Measurements from ENCODE around the gene DHDH. TPM values are rescaled to one million over a fixed set of nuclear protein-coding genes. Genes with fewer than 3 reads are reported as not detected.

Gene DHDH
- total RNA-seq, 6 donors from 2014 or later, result 1.9 to 6.3 (median 2.8) TPM

DNA sequence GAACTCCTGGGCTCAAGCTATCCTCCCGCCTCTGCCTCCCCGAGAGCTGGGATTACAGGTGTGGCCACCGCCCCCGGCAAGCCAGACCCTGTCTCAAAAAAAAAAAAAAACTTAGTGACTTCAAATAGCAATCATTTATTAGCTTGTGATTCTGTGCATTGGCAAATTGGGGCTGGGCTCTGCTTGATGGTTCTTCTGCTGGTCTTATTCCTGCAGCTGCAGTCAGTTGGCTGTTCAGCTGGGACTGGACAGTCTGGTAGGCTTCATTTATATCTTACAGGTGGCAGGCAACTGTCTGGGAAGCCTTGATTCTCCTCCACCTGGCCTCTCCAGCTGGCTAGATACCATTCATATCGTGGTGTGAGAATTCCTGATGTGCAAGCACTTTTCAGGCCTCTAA, 7.4 kb downstream of the DHDH start:
- Histone ChIP-seq H3K27ac (no peak overlapping the region), H3K4me3 (no peak overlapping the region), H3K27me3 (no peaks in the 10 kb centered on the region), H3K36me3 (no peaks in the 10 kb centered on the region), H3K4me1 (no peaks in the 10 kb centered on the region), H3K9me3 (peaks cover 3 to 10% (median 9%) of the 10 kb centered on the region in 4 donors)
- DNase-seq, result no peak
- ATAC-seq (ENCODE audit: low FRiP score in 2 of 2), result no peak
- no peak for TF ChIP-seq EP300 (IDR thresholded peaks at IDR 0.05)
- TF ChIP-seq POLR2A (IDR thresholded peaks at IDR 0.05), result no peak
- TF ChIP-seq, protein P1, sequence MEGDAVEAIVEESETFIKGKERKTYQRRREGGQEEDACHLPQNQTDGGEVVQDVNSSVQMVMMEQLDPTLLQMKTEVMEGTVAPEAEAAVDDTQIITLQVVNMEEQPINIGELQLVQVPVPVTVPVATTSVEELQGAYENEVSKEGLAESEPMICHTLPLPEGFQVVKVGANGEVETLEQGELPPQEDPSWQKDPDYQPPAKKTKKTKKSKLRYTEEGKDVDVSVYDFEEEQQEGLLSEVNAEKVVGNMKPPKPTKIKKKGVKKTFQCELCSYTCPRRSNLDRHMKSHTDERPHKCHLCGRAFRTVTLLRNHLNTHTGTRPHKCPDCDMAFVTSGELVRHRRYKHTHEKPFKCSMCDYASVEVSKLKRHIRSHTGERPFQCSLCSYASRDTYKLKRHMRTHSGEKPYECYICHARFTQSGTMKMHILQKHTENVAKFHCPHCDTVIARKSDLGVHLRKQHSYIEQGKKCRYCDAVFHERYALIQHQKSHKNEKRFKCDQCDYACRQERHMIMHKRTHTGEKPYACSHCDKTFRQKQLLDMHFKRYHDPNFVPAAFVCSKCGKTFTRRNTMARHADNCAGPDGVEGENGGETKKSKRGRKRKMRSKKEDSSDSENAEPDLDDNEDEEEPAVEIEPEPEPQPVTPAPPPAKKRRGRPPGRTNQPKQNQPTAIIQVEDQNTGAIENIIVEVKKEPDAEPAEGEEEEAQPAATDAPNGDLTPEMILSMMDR (IDR thresholded peaks at IDR 0.05), result no peak
- TF ChIP-seq POLR2AphosphoS5 (IDR thresholded peaks at IDR 0.05), result no peak
- WGBS, 2 donors, result 94 to 98% methylated on average over 5 of the region's 5 CpGs

DNA sequence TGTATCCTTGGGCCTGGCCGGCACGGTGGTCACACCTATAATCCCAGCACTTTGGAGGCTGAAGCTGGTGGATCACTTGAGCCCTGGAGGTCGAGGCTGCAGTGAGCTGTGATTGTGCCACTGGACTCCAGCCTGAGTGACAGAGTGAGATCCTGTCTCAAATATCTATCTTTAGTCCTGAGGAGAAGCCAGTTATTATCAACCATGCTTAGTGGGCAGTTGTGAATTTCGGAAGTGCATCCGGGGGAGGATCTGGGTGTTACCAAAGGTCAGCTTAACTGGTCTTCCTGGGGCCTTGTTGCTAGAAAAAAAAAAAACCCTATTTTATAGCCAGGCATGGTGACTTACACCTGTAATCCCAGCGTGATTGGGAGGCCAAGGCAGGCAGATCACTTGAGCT, 9.6 kb downstream of the DHDH start:
- Histone ChIP-seq H3K36me3 (no peaks in the 10 kb centered on the region), H3K4me1 (no peaks in the 10 kb centered on the region), H3K27ac (no peak overlapping the region), H3K9me3 (peaks cover 3 to 16% (median 9%) of the 10 kb centered on the region in 4 donors), H3K27me3 (no peaks in the 10 kb centered on the region), H3K4me3 (no peak overlapping the region)
- TF ChIP-seq POLR2AphosphoS5 (IDR thresholded peaks at IDR 0.05) (no peak), POLR2A (IDR thresholded peaks at IDR 0.05) (no peak), EP300 (IDR thresholded peaks at IDR 0.05) (no peak)
- TF ChIP-seq, protein P1 (IDR thresholded peaks at IDR 0.05), result no peak
- no peak for DNase-seq
- WGBS, 2 donors, result 90 to 95% methylated on average over 6 of the region's 6 CpGs
- no peak for ATAC-seq (ENCODE audit: low FRiP score in 2 of 2)

DNA sequence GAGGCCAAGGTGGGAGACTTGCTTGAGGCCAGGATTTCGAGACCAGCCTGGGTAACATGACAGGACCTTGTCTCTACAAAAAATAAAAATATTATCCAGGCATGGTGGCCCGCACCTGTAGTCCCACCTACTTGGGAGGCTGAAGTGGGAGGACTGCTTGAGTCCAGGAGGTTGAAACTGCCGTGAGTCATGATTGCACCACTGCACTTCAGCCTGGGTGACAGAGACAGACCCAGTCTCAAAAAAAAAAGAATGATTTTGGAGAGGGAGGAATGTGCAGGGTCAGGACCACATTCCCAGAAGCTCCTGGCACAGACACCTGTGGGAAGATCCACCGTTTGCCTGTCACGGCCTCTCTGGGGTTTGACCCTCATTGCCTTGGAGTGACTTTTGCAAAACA, 11.9 kb downstream of the DHDH start:
- no peaks in the 10 kb centered on the region for H3K36me3 ChIP-seq
- H3K4me1 ChIP-seq, result no peaks in the 10 kb centered on the region
- DNase-seq, result no peak
- no peaks in the 10 kb centered on the region for H3K27me3 ChIP-seq
- H3K4me3 ChIP-seq, result no peak overlapping the region
- no peak for ATAC-seq (ENCODE audit: low FRiP score in 2 of 2)
- no peak overlapping the region for H3K27ac ChIP-seq
- TF ChIP-seq POLR2A (IDR thresholded peaks at IDR 0.05), result no peak
- TF ChIP-seq, protein P1 (IDR thresholded peaks at IDR 0.05), result no peak
- TF ChIP-seq POLR2AphosphoS5 (IDR thresholded peaks at IDR 0.05), result no peak
- TF ChIP-seq EP300 (IDR thresholded peaks at IDR 0.05), result no peak
- WGBS, 2 donors, result 82 to 86% methylated on average over 5 of the region's 5 CpGs
- peaks cover 3 to 16% (median 8%) of the 10 kb centered on the region in 4 donors for H3K9me3 ChIP-seq

DNA sequence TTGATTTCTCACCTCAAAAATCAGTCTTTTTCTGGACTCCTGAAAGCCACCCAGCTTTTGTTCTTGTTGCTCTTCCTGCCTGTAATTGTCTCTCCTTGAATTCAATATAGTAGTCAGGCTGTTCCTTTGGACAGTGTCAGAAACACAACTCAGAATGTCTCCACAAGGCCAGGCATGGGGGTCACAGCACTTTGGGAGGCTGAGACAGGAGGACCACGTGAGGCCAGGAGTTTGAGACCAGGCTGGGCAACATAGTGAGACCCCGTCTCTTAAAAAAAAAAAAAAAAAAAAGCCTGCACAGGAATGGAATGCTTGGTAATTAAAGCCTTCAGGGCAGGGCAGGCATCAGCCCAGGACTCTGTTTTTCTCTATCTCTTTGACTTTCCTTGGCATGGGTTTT, 12.3 kb downstream of the DHDH start:
- Histone ChIP-seq H3K36me3 (no peaks in the 10 kb centered on the region), H3K4me1 (no peaks in the 10 kb centered on the region), H3K27me3 (no peaks in the 10 kb centered on the region), H3K27ac (no peak overlapping the region), H3K9me3 (peaks cover 2 to 12% (median 4%) of the 10 kb centered on the region in 4 donors), H3K4me3 (no peak overlapping the region)
- ATAC-seq (ENCODE audit: low FRiP score in 2 of 2) (no peak), DNase-seq (no peak)
- 81 to 93% methylated on average over 2 of the region's 2 CpGs for WGBS, 2 donors
- TF ChIP-seq, protein P1 (IDR thresholded peaks at IDR 0.05), result no peak
- TF ChIP-seq POLR2A (IDR thresholded peaks at IDR 0.05) (no peak), EP300 (IDR thresholded peaks at IDR 0.05) (no peak), POLR2AphosphoS5 (IDR thresholded peaks at IDR 0.05) (no peak)

DNA sequence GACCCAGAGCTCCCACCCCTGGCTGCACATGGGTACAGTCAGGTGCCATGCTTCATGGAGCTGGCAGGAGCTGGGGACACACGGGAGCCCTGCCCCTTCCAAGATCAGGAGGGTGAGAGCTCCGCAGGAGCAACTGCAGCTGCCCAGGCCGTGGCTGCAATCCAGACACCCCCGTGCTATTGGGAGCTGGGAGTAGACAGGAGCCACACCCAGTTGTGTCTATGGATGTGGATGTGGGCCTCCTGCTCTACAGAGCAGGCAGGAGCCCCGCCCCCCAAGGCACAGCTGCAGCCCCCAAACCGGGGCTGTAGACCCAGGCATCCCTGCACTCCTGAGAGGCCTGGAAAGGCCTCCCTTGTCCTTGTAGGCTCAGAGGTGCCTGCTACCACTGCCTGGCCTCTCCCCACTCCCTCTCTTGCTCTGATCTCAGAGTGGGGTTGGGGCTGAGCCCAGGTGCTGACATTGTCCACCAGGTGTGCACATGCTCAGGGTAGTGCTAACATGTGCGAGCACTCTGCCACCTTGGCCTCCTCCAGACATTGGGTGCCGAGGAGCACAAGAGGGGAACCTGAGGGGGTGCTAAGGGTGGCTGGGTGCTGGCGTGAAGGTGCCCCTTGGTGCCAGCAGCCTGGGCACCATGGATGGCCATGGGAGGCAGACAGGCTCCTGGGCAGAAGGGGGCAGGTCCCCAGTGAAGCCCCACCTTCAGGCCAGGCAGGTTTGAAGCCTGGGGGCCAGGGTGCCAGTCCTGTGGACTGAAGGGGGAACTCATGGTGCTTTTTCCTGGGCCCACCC, 13.2 kb downstream of the DHDH start:
- no peak overlapping the region for H3K27ac ChIP-seq
- no peaks in the 10 kb centered on the region for H3K4me1 ChIP-seq
- 88 to 100% methylated on average over 1 to 8 of the region's 9 CpGs for WGBS, 2 donors
- H3K36me3 ChIP-seq, result no peaks in the 10 kb centered on the region
- H3K4me3 ChIP-seq, result no peak overlapping the region
- TF ChIP-seq, protein P1 (IDR thresholded peaks at IDR 0.05), result no peak
- TF ChIP-seq POLR2AphosphoS5 (IDR thresholded peaks at IDR 0.05) (no peak), EP300 (IDR thresholded peaks at IDR 0.05) (no peak), POLR2A (IDR thresholded peaks at IDR 0.05) (no peak)
- DNase-seq, result no peak
- H3K9me3 ChIP-seq, result peaks cover 0 to 7% (median 0%) of the 10 kb centered on the region in 4 donors
- no peaks in the 10 kb centered on the region for H3K27me3 ChIP-seq
- ATAC-seq (ENCODE audit: low FRiP score in 2 of 2), result no peak

Data from upper lobe of left lung (tissue), 6 donors.